T-helper 2 cell treated with Interferon-gamma antibody and Interleukin-4, amounts not matched to agents 5 μg/mL and 100 μg/mL, for 36 hours (primary cell): ENCODE results near the gene SEMA7A.
"Not testable (repeated sequence)": the region's sequence is repeated elsewhere in the genome, so short reads cannot be mapped to it uniquely, and the experiment has no call there.

Experiments used
- DNase-seq: peaks from one replicate; pipeline ENCODE4 v3.0.0; 2021; ENCODE audit warnings: low spot score
- H3K27ac Mint-ChIP-seq: one replicate; pipeline ENCODE4 v1.8.0; 2021; ENCODE audit warnings: mild to moderate bottlenecking, mixed read lengths
- H3K27me3 Mint-ChIP-seq: one replicate; pipeline ENCODE4 v1.8.0; 2021; ENCODE audit warnings: low read depth, mixed read lengths
- H3K36me3 Mint-ChIP-seq: one replicate; pipeline ENCODE4 v1.8.0; 2021; ENCODE audit warnings: low read depth, mixed read lengths
- H3K4me1 Mint-ChIP-seq: one replicate; pipeline ENCODE4 v1.8.0; 2021; ENCODE audit warnings: low read depth, mixed read lengths
- H3K4me3 Mint-ChIP-seq: one replicate; pipeline ENCODE4 v1.8.0; 2022; ENCODE audit warnings: mild to moderate bottlenecking, moderate library complexity, mixed read lengths
- H3K9me3 Mint-ChIP-seq: one replicate; pipeline ENCODE4 v1.8.0; 2021; ENCODE audit warnings: mixed read lengths

SEMA7A gene

DNA sequence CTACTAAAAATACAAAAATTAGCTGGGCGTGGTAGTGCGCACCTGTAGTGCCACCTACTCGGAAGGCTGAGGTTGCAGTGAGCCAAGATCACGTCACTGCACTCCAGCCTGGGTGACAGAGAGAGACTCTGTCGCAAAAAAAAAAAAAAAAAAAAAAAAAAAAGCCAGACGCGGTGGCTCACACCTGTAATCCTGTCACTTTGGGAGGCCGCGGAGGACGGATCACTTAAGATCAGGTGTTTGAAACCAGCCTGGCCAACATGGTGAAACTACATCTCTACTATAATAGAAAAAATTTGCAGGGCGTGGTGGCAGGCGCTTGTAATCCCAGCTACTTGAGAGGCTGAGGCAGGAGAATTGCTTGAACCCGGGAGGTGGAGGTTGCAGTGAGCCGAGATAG is 26.0 kb upstream of the SEMA7A start:
- not testable (repeated sequence) for H3K9me3 Mint-ChIP-seq, H3K27ac Mint-ChIP-seq, H3K27me3 Mint-ChIP-seq, DNase-seq
- H3K4me3 Mint-ChIP-seq = peak overlapping the region; percentile 92
- peaks cover 25% of the 10 kb centered on the region for H3K36me3 Mint-ChIP-seq
- H3K4me1 Mint-ChIP-seq = peaks cover 44% of the 10 kb centered on the region

GRCh38 chr15:74458473-74458872 is 24.7 kb upstream of the SEMA7A start:
- H3K27ac Mint-ChIP-seq = no peak overlapping the region
- DNase-seq = no peak

DNA sequence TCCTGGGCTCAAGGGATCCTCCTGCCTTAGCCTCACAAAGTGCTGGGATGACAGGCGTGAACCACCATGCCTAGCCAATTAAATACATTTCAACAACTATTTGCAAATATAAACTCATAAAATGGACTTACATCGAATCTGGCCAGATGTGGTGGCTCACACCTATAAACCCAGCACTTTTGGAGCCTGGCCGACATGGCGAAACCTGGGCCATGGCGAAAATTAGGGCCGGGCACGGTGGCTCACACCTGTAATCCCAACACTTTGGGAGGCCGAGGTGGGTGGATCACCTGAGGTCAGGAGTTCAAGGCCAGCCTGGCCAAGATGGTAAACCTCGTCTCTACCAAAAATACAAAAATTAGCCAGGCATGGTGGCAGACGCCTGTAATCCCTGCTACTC is 23.3 kb upstream of the SEMA7A start:
- not testable (repeated sequence) for DNase-seq, H3K9me3 Mint-ChIP-seq, H3K27ac Mint-ChIP-seq, H3K27me3 Mint-ChIP-seq, H3K4me3 Mint-ChIP-seq
- H3K4me1 Mint-ChIP-seq = peaks cover 41% of the 10 kb centered on the region
- H3K36me3 Mint-ChIP-seq = peaks cover 26% of the 10 kb centered on the region

More at GRCh38 chr15:74458473-74458872, 24.7 kb upstream of the SEMA7A start:
- Mint-ChIP-seq H3K36me3 (peaks cover 25% of the 10 kb centered on the region), H3K9me3 (peaks cover 3% of the 10 kb centered on the region), H3K27me3 (no peaks in the 10 kb centered on the region), H3K4me1 (peaks cover 47% of the 10 kb centered on the region), H3K4me3 (no peak overlapping the region)

DNA sequence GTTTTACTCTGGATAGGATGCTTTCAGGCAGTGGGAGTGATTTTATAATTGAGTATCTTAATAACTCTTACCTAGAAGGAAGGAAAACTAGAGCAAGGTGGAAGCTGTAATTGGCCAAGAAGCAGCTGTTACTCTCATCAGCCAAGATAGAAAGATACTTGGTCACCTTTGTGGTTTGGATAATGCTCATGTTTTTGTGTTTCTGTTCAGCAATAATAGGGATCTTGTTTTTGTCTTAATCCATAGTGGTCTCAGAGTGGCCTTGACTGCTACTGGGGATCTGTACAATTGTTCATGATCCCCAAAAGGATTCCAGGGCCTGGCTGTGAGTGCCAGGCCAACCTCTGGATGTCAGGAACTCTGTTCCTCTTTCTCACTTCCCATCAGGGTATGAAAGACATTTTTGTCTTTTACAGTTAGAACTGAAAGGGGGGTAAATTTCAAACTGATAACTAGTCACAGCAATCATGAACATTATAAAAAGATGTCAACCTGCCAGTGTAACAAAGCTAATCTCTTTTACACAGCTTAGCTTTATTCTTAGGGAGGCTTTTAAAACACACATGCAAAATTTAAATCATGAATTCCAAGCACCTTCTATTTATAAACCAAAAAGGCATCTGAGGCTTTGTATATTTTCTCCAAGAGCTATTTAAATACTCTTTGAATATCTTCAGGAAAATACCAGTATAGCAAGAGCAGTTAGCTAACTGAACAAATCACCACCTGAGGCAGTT is 21.2 kb upstream of the SEMA7A start:
- Mint-ChIP-seq H3K4me3 (peak overlapping the region; percentile 26), H3K36me3 (peaks cover 33% of the 10 kb centered on the region), H3K27ac (peak overlapping the region; percentile 62), H3K27me3 (no peaks in the 10 kb centered on the region), H3K4me1 (peaks cover 32% of the 10 kb centered on the region), H3K9me3 (no peaks in the 10 kb centered on the region)
- DNase-seq = no peak

DNA sequence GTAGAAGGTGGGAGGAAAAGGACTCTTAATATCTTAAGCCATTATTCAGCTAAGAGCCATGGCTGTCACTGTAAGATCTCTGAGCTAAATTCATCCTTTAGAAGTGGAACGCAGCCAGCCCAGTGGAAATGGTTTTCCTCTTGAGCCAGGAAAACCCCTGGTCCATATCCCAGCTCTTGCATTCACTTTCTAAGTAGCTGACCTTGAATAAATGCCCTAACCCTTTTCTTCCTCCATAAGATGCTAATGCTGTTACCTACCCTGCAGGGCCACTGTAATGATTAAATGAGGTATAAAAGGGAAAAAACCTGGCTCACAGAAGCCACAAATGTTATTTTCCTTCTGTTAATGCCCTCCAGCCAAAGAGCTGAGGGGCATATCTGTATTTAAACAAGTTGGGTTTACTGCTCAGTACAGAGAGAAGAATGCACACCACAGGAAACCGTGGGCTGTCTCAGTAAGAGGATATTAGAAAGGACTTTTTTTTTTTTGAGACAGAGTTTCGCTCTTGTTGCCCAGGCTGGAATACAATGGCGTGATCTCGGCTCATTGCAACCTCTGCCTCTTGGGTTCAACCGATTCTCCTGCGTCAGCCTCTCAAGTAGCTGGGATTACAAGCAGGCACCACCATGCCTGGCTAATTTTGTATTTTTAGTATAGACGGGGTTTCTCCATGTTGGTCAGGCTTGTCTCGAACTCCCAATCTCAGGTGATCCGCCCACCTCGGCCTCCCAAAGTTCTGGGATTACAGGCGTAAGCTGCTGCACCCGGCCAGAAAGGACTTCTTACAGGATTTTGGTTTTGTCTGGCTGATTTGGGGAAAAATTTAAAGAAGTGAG is 20.4 kb upstream of the SEMA7A start:
- peaks cover 32% of the 10 kb centered on the region for H3K4me1 Mint-ChIP-seq
- DNase-seq = no peak
- H3K36me3 Mint-ChIP-seq = peaks cover 40% of the 10 kb centered on the region
- H3K27ac Mint-ChIP-seq = peak overlapping the region; percentile 62
- H3K9me3 Mint-ChIP-seq = no peaks in the 10 kb centered on the region
- no peaks in the 10 kb centered on the region for H3K27me3 Mint-ChIP-seq
- peak overlapping the region; percentile 26 for H3K4me3 Mint-ChIP-seq

GRCh38 chr15:74451861-74452835 is 18.4 kb upstream of the SEMA7A start:
- H3K27me3 Mint-ChIP-seq = no peaks in the 10 kb centered on the region
- H3K9me3 Mint-ChIP-seq = no peaks in the 10 kb centered on the region
- peaks cover 29% of the 10 kb centered on the region for H3K4me1 Mint-ChIP-seq
- no peak overlapping the region for H3K27ac Mint-ChIP-seq
- H3K36me3 Mint-ChIP-seq = peaks cover 44% of the 10 kb centered on the region
- no peak for DNase-seq
- H3K4me3 Mint-ChIP-seq = no peak overlapping the region

GRCh38 chr15:74451322-74451721 is 17.6 kb upstream of the SEMA7A start:
- Mint-ChIP-seq H3K36me3 (peaks cover 42% of the 10 kb centered on the region), H3K27me3 (no peaks in the 10 kb centered on the region), H3K27ac (no peak overlapping the region), H3K4me3 (no peak overlapping the region), H3K9me3 (no peaks in the 10 kb centered on the region), H3K4me1 (peaks cover 26% of the 10 kb centered on the region)
- DNase-seq = no peak

DNA sequence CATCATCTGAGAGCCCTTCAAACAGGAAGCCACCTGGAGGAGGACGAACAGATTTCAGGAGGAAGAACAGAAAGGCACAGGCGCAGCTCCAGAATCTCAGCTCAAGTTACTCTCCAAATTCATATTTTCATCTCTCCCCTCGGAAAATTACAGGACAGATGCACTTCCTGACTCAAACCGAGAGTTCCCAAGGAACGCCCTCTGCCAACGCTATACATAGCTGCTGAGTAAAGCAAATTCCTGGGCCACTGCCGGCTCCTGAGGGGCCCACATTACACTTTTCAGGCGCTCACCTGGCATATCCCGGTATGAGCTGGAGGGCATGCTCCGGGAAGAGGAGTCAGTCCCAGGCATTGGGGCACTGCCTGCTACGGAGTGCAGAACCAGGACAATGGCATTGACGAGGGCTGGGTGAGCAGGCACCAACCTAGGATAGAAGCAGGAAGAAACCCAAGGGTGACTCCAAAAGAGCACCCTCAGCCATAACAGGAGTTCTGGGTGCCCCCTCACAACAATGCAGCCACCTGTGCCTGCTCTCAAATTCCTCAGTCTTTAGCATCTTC is 16.0 kb upstream of the SEMA7A start:
- no peak overlapping the region for H3K27ac Mint-ChIP-seq

GRCh38 chr15:74449095-74449494 is 15.3 kb upstream of the SEMA7A start:
- Mint-ChIP-seq H3K4me3 (no peak overlapping the region), H3K9me3 (no peaks in the 10 kb centered on the region), H3K27ac (no peak overlapping the region), H3K36me3 (peaks cover 34% of the 10 kb centered on the region), H3K4me1 (peaks cover 11% of the 10 kb centered on the region), H3K27me3 (no peaks in the 10 kb centered on the region)
- no peak for DNase-seq

More for the DNA sequence above, 16.0 kb upstream of the SEMA7A start:
- H3K9me3 Mint-ChIP-seq = no peaks in the 10 kb centered on the region
- no peaks in the 10 kb centered on the region for H3K27me3 Mint-ChIP-seq
- H3K4me3 Mint-ChIP-seq = no peak overlapping the region
- H3K4me1 Mint-ChIP-seq = peaks cover 17% of the 10 kb centered on the region
- DNase-seq = no peak
- H3K36me3 Mint-ChIP-seq = peaks cover 38% of the 10 kb centered on the region

DNA sequence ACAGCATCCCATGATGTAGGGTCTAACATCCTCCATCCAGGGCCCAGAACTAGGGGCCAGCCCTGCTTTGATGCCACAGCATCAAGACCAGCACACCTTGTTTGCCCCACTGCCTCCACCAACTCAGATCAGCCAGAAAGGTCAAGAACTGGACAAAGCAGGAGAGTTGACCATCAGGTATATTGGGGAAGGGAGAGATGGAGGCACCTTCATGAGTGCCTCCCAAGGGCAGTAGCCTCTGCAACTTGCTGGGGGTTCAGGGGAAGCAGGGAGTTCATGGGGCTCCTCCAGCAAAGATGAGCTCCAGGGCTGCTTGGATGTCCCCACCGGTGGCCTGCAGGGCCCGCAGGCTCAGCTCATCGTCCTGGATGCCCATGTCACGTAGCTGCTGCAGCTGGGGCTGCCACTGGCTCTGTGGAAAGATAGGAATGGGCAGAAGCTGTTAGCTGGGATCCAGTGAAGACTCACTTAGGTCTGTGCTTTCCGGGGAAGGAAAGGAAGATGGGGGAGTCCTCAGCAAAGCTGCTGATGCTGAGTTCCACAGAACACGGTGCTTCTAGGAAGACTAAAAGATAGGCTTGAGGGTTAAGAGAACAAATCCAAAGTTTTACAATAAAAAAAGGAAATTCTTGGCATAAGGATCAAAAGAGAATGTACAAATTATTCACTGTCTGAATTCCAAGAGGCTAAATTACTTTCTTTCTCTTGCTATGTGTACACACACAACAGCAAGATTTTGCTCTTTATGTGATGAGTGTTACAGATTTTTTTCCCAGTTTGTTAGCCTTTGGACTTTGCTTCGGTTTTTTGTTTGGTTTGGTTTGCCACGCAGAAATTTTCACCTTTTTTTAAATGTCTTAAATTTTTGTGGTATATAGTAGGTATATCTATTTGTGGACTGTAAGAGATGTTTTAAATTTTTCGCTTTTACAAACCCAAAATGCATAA is 12.3 kb upstream of the SEMA7A start:
- peaks cover 24% of the 10 kb centered on the region for H3K36me3 Mint-ChIP-seq

DNA sequence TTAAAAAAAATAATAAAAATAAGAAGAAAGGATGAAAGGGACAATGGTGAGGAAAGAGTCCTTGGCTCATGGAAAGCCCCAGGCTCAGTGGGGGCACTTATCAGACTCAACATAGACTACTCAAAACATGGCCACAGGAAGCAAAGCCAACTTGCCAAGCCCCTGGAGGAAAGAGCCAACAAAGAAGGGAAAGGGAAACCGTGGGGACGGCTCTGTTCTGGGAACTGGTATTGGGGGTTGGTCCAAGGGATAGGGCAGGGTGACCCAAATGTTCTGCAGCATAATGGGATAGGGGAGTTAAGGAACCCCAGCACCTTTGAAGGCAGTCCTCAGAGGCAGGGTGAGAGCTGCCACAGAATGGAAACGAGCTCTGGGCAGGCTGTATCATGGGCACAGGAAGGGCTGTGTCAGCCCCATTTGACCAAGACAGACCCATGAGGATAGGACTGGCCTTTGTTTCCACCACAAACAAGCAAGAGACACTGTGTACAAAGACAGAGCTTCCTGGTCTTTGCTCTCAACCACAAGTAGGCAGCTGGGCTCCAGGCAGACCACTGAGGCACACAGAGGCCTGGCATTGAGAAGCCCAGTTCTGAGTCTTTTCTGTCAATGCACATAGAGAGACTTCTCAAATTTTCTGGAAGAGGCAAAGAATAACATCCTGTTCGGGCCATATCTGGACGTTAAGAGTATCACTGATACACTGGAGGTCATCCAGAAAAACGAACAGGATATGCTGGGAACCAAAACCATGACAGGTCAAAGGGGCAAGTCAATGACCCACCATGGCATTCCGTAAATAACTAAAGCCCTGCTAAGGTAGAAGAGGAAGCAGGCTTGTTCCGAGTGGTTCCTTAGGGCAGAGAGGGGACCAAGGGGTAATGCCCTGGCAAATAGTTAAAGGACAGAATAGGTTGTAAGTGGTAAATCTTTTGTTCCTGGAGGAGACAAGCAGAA is 10.6 kb upstream of the SEMA7A start:
- Mint-ChIP-seq H3K4me1 (no peaks in the 10 kb centered on the region), H3K27ac (no peak overlapping the region), H3K27me3 (no peaks in the 10 kb centered on the region), H3K9me3 (no peaks in the 10 kb centered on the region), H3K36me3 (peaks cover 19% of the 10 kb centered on the region), H3K4me3 (no peak overlapping the region)
- no peak for DNase-seq

More for the DNA sequence above, 12.3 kb upstream of the SEMA7A start:
- H3K4me3 Mint-ChIP-seq = no peak overlapping the region
- no peaks in the 10 kb centered on the region for H3K4me1 Mint-ChIP-seq
- no peaks in the 10 kb centered on the region for H3K27me3 Mint-ChIP-seq
- H3K27ac Mint-ChIP-seq = no peak overlapping the region
- no peak for DNase-seq
- no peaks in the 10 kb centered on the region for H3K9me3 Mint-ChIP-seq
